HCT116 (cell line): Measurements from ENCODE around the gene IMMP2L. TPM values are rescaled to one million over a fixed set of nuclear protein-coding genes. Genes with fewer than 3 reads are reported as not detected.

ENCODE experiments used
- ATAC-seq: fragments of 200-7000 bp; cut with Tn5 transposase; 2 replicates; pipeline ENCODE4 v1.9.1; 2020; ENCODE audit warnings: mild to moderate bottlenecking, moderate library complexity
- BruUV-seq: library from RNA; stranded (reverse); fragments of 400-500 nt; replicated peaks from 2 replicates; lab custom pipeline; 2021; lab: Mats Ljungman, UMichigan
- CTCF ChIA-PET: fragments of 300-600 bp; sonication (Branson Sonifier 250); formaldehyde crosslinking; loops from one replicate; lab custom pipeline; 2021; ENCODE audit warnings: antibody characterized with exemption; lab: Charles Lee
- POLR2A ChIA-PET: fragments of 300-600, 350-600 bp; sonication (Branson Sonifier 250); formaldehyde crosslinking; loops from one replicate; lab custom pipeline; 2021; ENCODE audit warnings: antibody characterized with exemption; lab: Charles Lee
- RAD21 ChIA-PET, 2 experiments: fragments of 300-600 bp; sonication (Branson Sonifier 250); formaldehyde crosslinking; loops; one replicate each; lab custom pipeline; 2023; ENCODE audit warnings: low total read pairs in 2 of 2; ENCODE audit not compliant: uncharacterized antibody in 2 of 2, unreplicated experiment in 2 of 2, low non-redundant PET in 1 of 2; lab: Charles Lee
- DNase-seq: peaks from one replicate; pipeline ENCODE4 v3.0.0-alpha.2; 2010; ENCODE audit warnings: low read depth, low spot score
- H2AFZ ChIP-seq: fragments of 200-600 bp; shearing (Covaris generic), sonication (generic); 2 replicates; pipeline ENCODE4 v1.6.1; 2017; ENCODE audit warnings: low read depth, mixed run types, mixed read lengths, antibody characterized with exemption, low read length; ENCODE audit not compliant: poor library complexity, severe bottlenecking
- H3K27ac ChIP-seq: 2 replicates; pipeline ENCODE4 v1.5.1; 2012; ENCODE audit warnings: low read depth, low read length
- H3K27me3 ChIP-seq: fragments of 200-600 bp; sonication (generic); 2 replicates; pipeline ENCODE4 v1.6.1; 2016; ENCODE audit warnings: mixed run types, low read length, mixed read lengths; ENCODE audit not compliant: insufficient read depth
- H3K36me3 ChIP-seq, 2 experiments: fragments of 200-500 bp in 1 of 2; fragments of 200-600 bp in 1 of 2; sonication (Bioruptor generic) in 1 of 2; sonication (generic) in 1 of 2; 2 replicates each; pipeline versions ENCODE4 v1.5.1 to v1.6.1; 2014 to 2016; ENCODE audit warnings: low read length in 2 of 2, inconsistent platforms in 1 of 2, mixed read lengths in 1 of 2, mixed run types in 1 of 2; ENCODE audit not compliant: insufficient read depth in 2 of 2, control insufficient read depth in 1 of 2
- H3K4me1 ChIP-seq, 2 experiments: fragments of 200-600 bp in 1 of 2; sonication (generic) in 1 of 2; 2 replicates each; pipeline versions ENCODE4 v1.5.1 to v1.6.1; 2012 to 2017; ENCODE audit warnings: low read length in 2 of 2, inconsistent platforms in 1 of 2, mild to moderate bottlenecking in 1 of 2, mixed read lengths in 1 of 2, mixed run types in 1 of 2, moderate library complexity in 1 of 2; ENCODE audit not compliant: insufficient read depth in 2 of 2, control insufficient read depth in 1 of 2
- H3K4me2 ChIP-seq: fragments of 200-600 bp; sonication (generic); 2 replicates; pipeline ENCODE4 v1.6.1; 2017; ENCODE audit warnings: mixed run types, low read length, mixed read lengths
- H3K4me3 ChIP-seq, 2 experiments: fragments of 200-600 bp in 1 of 2; sonication (generic) in 1 of 2; replicated peaks in 1 of 2; 2 replicates each; pipeline ENCODE4 v1.5.1; 2011 to 2016; ENCODE audit warnings: low read length in 2 of 2, control low read depth in 1 of 2, low read depth in 1 of 2, mild to moderate bottlenecking in 1 of 2, mixed read lengths in 1 of 2, mixed run types in 1 of 2
- H3K79me2 ChIP-seq: fragments of 200-600 bp; sonication (generic); 2 replicates; pipeline ENCODE4 v1.6.1; 2017; ENCODE audit warnings: mild to moderate bottlenecking, mixed run types, low read length, moderate library complexity, mixed read lengths; ENCODE audit not compliant: insufficient read depth
- H3K9ac ChIP-seq: fragments of 200-600 bp; sonication (generic); 2 replicates; pipeline ENCODE4 v1.6.1; 2016; ENCODE audit warnings: low read length, mixed read lengths
- H3K9me2 ChIP-seq: fragments of 200-600 bp; sonication (generic), shearing (Covaris generic); 2 replicates; pipeline ENCODE4 v1.6.1; 2017; ENCODE audit warnings: mixed run types, mild to moderate bottlenecking, moderate library complexity; ENCODE audit not compliant: insufficient read depth
- H3K9me3 ChIP-seq, 2 experiments: fragments of 200-500 bp in 1 of 2; fragments of 200-600 bp in 1 of 2; sonication (Bioruptor generic) in 1 of 2; sonication (generic) in 1 of 2; 2 replicates each; pipeline ENCODE4 v1.6.1; 2014 to 2017; ENCODE audit warnings: low read length in 2 of 2, mixed read lengths in 2 of 2, inconsistent platforms in 1 of 2, low read depth in 1 of 2, mild to moderate bottlenecking in 1 of 2, mixed run types in 1 of 2, moderate library complexity in 1 of 2; ENCODE audit not compliant: control insufficient read depth in 1 of 2, insufficient read depth in 1 of 2
- H4K20me1 ChIP-seq: fragments of 200-600 bp; sonication (generic), shearing (Covaris generic); 2 replicates; pipeline ENCODE4 v1.6.1; 2017; ENCODE audit warnings: mixed run types, mild to moderate bottlenecking, moderate library complexity; ENCODE audit not compliant: insufficient read depth
- CBX3 ChIP-seq: IDR thresholded peaks from 2 replicates; pipeline ENCODE4 v1.6.1; 2012; ENCODE audit warnings: low read depth
- EGR1 ChIP-seq: IDR thresholded peaks from 2 replicates; pipeline ENCODE4 v1.6.1; 2012; ENCODE audit warnings: low read depth
- ELF1 ChIP-seq: IDR thresholded peaks from 2 replicates; pipeline ENCODE4 v1.6.1; 2012; ENCODE audit warnings: low read depth, borderline replicate concordance
- EZH2 ChIP-seq: fragments of 200-600 bp; sonication (generic); IDR thresholded peaks from 2 replicates; pipeline ENCODE4 v1.6.1; 2017; ENCODE audit warnings: antibody characterized with exemption, mixed run types
- EZH2phosphoT487 ChIP-seq: fragments of 200-600 bp; IDR thresholded peaks from 2 replicates; pipeline ENCODE4 v1.6.1; 2018; ENCODE audit warnings: antibody characterized with exemption, borderline replicate concordance
- FOSL1 ChIP-seq: IDR thresholded peaks from 2 replicates; pipeline ENCODE4 v1.6.1; 2012; ENCODE audit warnings: low read depth
- JUND ChIP-seq: IDR thresholded peaks from 2 replicates; pipeline ENCODE4 v1.6.1; 2012
- POLR2A ChIP-seq: IDR thresholded peaks from 2 replicates; pipeline ENCODE4 v1.7.0; 2011; ENCODE audit warnings: borderline replicate concordance; ENCODE audit not compliant: insufficient read depth, insufficient read length; ENCODE audit errors: extremely low read depth
- SIN3A ChIP-seq: IDR thresholded peaks from 2 replicates; pipeline ENCODE4 v1.6.1; 2012; ENCODE audit warnings: low read depth
- SP1 ChIP-seq: IDR thresholded peaks from 2 replicates; pipeline ENCODE4 v1.6.1; 2012; ENCODE audit warnings: low read depth
- SRF ChIP-seq: IDR thresholded peaks from 2 replicates; pipeline ENCODE4 v1.6.1; 2012; ENCODE audit warnings: low read depth
- YY1 ChIP-seq: IDR thresholded peaks from 2 replicates; pipeline ENCODE4 v1.6.1; 2011; ENCODE audit warnings: low read length, low read depth, moderate library complexity, mild to moderate bottlenecking; ENCODE audit not compliant: insufficient replicate concordance; ENCODE audit errors: extremely low read depth
- ZFX ChIP-seq: fragments of 450-650 bp; IDR thresholded peaks from 2 replicates; pipeline ENCODE4 v1.6.1; 2017
- ZNF274 ChIP-seq: fragments of 200-500 bp; sonication (Bioruptor generic); IDR thresholded peaks from 2 replicates; pipeline ENCODE4 v1.6.1; 2014; ENCODE audit warnings: mild to moderate bottlenecking, low read depth, low read length, inconsistent platforms
- intact Hi-C: fragments of 100-400 bp; cut with micrococcal nuclease; formaldehyde crosslinking; loops from 2 replicates; pipeline ENCODE4 v1.10.0; 2022
- total RNA-seq: library from RNA; stranded (reverse); gene quantifications from one replicate; pipeline ENCODE4 v1.2.1, GENCODE V29; 2021; ENCODE audit not compliant: unreplicated experiment
- TF ChIP-seq, protein P1 (sequence below): IDR thresholded peaks from 2 replicates; pipeline ENCODE4 v1.6.1; 2012; ENCODE audit warnings: low read depth
- TF ChIP-seq, protein P2 (sequence below): IDR thresholded peaks from 2 replicates; pipeline ENCODE4 v1.6.1; 2011; ENCODE audit warnings: mild to moderate bottlenecking, low read length, moderate library complexity; ENCODE audit not compliant: insufficient replicate concordance; ENCODE audit errors: extremely low read depth
- TF ChIP-seq, protein P3 (sequence below): IDR thresholded peaks from 2 replicates; pipeline ENCODE4 v1.6.1; 2012

Gene IMMP2L
- total RNA-seq, 1 experiment from 2014 or later = 21.1 TPM

DNA sequence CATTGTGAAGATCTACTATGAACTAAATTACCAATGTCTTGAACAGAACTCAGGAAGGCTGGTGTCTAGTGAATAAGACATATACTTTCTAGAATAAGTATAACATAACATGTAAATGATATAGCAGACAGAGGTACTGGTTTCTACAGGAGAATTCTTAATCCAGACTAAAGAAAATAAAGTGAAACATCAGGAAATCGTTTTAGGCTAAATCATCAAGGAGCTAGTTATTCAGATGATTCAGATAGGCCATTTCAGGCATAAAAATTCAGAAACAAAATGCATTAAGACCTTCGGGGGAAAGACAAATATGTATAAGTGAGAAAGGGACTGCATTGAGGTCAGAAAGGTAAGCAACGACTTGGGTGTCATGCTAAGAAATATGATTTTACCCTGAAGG lies 300.8 kb downstream of the IMMP2L start:
- intact Hi-C loops = no loop called here
- Histone ChIP-seq H3K27ac (no peak overlapping the region), H2AFZ (no peak overlapping the region), H3K36me3 (no peaks in the 10 kb centered on the region), H3K27me3 (no peaks in the 10 kb centered on the region), H3K9me2 (no peaks in the 10 kb centered on the region), H4K20me1 (no peaks in the 10 kb centered on the region), H3K9me3 (no peaks in the 10 kb centered on the region), H3K4me2 (no peak overlapping the region), H3K4me1 (no peaks in the 10 kb centered on the region), H3K9ac (no peak overlapping the region), H3K4me3 (no peak overlapping the region), H3K79me2 (no peaks in the 10 kb centered on the region)
- ChIA-PET CTCF (no interaction called here), RAD21 (no interaction called here), POLR2A (no interaction called here)
- TF ChIP-seq, protein P1, sequence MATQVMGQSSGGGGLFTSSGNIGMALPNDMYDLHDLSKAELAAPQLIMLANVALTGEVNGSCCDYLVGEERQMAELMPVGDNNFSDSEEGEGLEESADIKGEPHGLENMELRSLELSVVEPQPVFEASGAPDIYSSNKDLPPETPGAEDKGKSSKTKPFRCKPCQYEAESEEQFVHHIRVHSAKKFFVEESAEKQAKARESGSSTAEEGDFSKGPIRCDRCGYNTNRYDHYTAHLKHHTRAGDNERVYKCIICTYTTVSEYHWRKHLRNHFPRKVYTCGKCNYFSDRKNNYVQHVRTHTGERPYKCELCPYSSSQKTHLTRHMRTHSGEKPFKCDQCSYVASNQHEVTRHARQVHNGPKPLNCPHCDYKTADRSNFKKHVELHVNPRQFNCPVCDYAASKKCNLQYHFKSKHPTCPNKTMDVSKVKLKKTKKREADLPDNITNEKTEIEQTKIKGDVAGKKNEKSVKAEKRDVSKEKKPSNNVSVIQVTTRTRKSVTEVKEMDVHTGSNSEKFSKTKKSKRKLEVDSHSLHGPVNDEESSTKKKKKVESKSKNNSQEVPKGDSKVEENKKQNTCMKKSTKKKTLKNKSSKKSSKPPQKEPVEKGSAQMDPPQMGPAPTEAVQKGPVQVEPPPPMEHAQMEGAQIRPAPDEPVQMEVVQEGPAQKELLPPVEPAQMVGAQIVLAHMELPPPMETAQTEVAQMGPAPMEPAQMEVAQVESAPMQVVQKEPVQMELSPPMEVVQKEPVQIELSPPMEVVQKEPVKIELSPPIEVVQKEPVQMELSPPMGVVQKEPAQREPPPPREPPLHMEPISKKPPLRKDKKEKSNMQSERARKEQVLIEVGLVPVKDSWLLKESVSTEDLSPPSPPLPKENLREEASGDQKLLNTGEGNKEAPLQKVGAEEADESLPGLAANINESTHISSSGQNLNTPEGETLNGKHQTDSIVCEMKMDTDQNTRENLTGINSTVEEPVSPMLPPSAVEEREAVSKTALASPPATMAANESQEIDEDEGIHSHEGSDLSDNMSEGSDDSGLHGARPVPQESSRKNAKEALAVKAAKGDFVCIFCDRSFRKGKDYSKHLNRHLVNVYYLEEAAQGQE = no peak
- no peak for TF ChIP-seq EZH2phosphoT487
- no peak for TF ChIP-seq JUND
- TF ChIP-seq, protein P2, sequence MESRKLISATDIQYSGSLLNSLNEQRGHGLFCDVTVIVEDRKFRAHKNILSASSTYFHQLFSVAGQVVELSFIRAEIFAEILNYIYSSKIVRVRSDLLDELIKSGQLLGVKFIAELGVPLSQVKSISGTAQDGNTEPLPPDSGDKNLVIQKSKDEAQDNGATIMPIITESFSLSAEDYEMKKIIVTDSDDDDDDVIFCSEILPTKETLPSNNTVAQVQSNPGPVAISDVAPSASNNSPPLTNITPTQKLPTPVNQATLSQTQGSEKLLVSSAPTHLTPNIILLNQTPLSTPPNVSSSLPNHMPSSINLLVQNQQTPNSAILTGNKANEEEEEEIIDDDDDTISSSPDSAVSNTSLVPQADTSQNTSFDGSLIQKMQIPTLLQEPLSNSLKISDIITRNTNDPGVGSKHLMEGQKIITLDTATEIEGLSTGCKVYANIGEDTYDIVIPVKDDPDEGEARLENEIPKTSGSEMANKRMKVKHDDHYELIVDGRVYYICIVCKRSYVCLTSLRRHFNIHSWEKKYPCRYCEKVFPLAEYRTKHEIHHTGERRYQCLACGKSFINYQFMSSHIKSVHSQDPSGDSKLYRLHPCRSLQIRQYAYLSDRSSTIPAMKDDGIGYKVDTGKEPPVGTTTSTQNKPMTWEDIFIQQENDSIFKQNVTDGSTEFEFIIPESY = no peak
- no peak for TF ChIP-seq ZNF274
- no peak for TF ChIP-seq EGR1
- TF ChIP-seq, protein P3, sequence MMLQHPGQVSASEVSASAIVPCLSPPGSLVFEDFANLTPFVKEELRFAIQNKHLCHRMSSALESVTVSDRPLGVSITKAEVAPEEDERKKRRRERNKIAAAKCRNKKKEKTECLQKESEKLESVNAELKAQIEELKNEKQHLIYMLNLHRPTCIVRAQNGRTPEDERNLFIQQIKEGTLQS = no peak
- TF ChIP-seq SP1 = no peak
- TF ChIP-seq FOSL1 = no peak
- no peak for TF ChIP-seq YY1
- no peak for TF ChIP-seq CBX3
- no peak for TF ChIP-seq POLR2A
- no peak for TF ChIP-seq ZFX
- TF ChIP-seq ELF1 = no peak
- TF ChIP-seq SIN3A = no peak
- no peak for TF ChIP-seq EZH2
- no peak for TF ChIP-seq SRF
- no peak for ATAC-seq
- no peak for DNase-seq
- no TSS peak for BruUV-seq
